ENCODE measurements around the gene PRRC2A.

PRRC2A gene

GRCh38 chr6:31620586-31621319 is at the start of gene PRRC2A:
Gene PRRC2A, plus strand, starts transcription at chr6:31620715. Its CDS starts 2,075 bp downstream, at chr6:31622790.
- peak; percentile 90 to 96 (median 94) for DNase-seq (ENCODE audit: low read depth in 4 of 4, low spot score in 1 of 4)

GRCh38 chr6:31572041-31572911 is 48.2 kb upstream of the PRRC2A start, which contains the start of gene LTA:
Gene LTA, plus strand, starts transcription at chr6:31572289. Its CDS starts 454 bp downstream, at chr6:31572743.
- DNase-seq (ENCODE audit: low read depth in 4 of 4, low spot score in 1 of 4), result peak in 3 of 4 experiments; percentile 59 to 81 (median 72)

GRCh38 chr6:31573239-31574105 is 47.0 kb upstream of the PRRC2A start:
- no peak for DNase-seq (ENCODE audit: low read depth in 4 of 4, low spot score in 1 of 4)

GRCh38 chr6:31574106-31575061 is 46.1 kb upstream of the PRRC2A start:
- peak in 2 of 4 experiments; percentile 30 to 71 for DNase-seq (ENCODE audit: low read depth in 4 of 4, low spot score in 1 of 4)

GRCh38 chr6:31575335-31575901 is 45.1 kb upstream of the PRRC2A start, which contains the start of gene TNF:
Gene TNF, plus strand, starts transcription at chr6:31575565. Its CDS starts 177 bp downstream, at chr6:31575742.
- DNase-seq (ENCODE audit: low read depth in 4 of 4, low spot score in 1 of 4), result peak; percentile 66 to 90 (median 77)

GRCh38 chr6:31575952-31576685 is 44.4 kb upstream of the PRRC2A start:
- DNase-seq (ENCODE audit: low read depth in 4 of 4, low spot score in 1 of 4), result no peak

- DNase-seq (ENCODE audit: low read depth in 4 of 4, low spot score in 1 of 4), result peak in 1 of 4 experiments; percentile 49
Observed at GRCh38 chr6:31576897-31577578, 43.5 kb upstream of the PRRC2A start.

- no peak for DNase-seq (ENCODE audit: low read depth in 4 of 4, low spot score in 1 of 4)
Observed at GRCh38 chr6:31577579-31577966, 42.9 kb upstream of the PRRC2A start.

GRCh38 chr6:31578184-31579118 is 42.1 kb upstream of the PRRC2A start:
- DNase-seq (ENCODE audit: low read depth in 4 of 4, low spot score in 1 of 4), result peak in 1 of 4 experiments; percentile 37

GRCh38 chr6:31579119-31579505 is 41.4 kb upstream of the PRRC2A start:
- DNase-seq (ENCODE audit: low read depth in 4 of 4, low spot score in 1 of 4), result no peak

GRCh38 chr6:31579546-31580437 is 40.7 kb upstream of the PRRC2A start:
- DNase-seq (ENCODE audit: low read depth in 4 of 4, low spot score in 1 of 4), result peak in 1 of 4 experiments; percentile 41

- no peak for DNase-seq (ENCODE audit: low read depth in 4 of 4, low spot score in 1 of 4)
Observed at GRCh38 chr6:31580438-31580740, 40.1 kb upstream of the PRRC2A start.

- DNase-seq (ENCODE audit: low read depth in 4 of 4, low spot score in 1 of 4), result peak; percentile 74 to 92 (median 82)
Observed at GRCh38 chr6:31580807-31581433, 39.6 kb upstream of the PRRC2A start.

- DNase-seq (ENCODE audit: low read depth in 4 of 4, low spot score in 1 of 4), result no peak
Observed at GRCh38 chr6:31581434-31582229, 38.9 kb upstream of the PRRC2A start.

- DNase-seq (ENCODE audit: low read depth in 4 of 4, low spot score in 1 of 4), result no peak
Observed at GRCh38 chr6:31582230-31582643, 38.3 kb upstream of the PRRC2A start, which contains the start of gene LTB. Gene LTB, minus strand, starts transcription at chr6:31582424. Its CDS starts 7 bp downstream, at chr6:31582417.
